AG04449 (cell line): ENCODE results near the gene ACSL3.

ENCODE experiments used
- CTCF ChIA-PET: fragments of 350-600 bp; formaldehyde crosslinking; extraction: SDS; loops from one replicate; lab custom pipeline; 2021; ENCODE audit warnings: antibody characterized with exemption; lab: Yijun Ruan, JAX
- POLR2A ChIA-PET: fragments of 400-600, 350-600 bp; formaldehyde crosslinking; extraction: SDS; loops from one replicate; lab custom pipeline; 2020; ENCODE audit warnings: antibody characterized with exemption, inconsistent platforms; lab: Yijun Ruan, JAX
- DNase-seq: peaks from one replicate; pipeline ENCODE4 v3.0.0-alpha.2; 2010; ENCODE audit warnings: low read depth, low spot score
- H3K4me3 ChIP-seq: 2 replicates; pipeline ENCODE4 v1.5.1; 2011; ENCODE audit warnings: low read depth, mild to moderate bottlenecking, control low read depth, low read length
- TF ChIP-seq, protein P1 (sequence below): IDR thresholded peaks from one replicate; pipeline ENCODE4 v1.5.1; 2011; ENCODE audit warnings: mild to moderate bottlenecking, moderate library complexity, low read length, control low read depth, inconsistent platforms; ENCODE audit not compliant: insufficient read depth; ENCODE audit errors: missing control alignments

ACSL3 gene

DNA sequence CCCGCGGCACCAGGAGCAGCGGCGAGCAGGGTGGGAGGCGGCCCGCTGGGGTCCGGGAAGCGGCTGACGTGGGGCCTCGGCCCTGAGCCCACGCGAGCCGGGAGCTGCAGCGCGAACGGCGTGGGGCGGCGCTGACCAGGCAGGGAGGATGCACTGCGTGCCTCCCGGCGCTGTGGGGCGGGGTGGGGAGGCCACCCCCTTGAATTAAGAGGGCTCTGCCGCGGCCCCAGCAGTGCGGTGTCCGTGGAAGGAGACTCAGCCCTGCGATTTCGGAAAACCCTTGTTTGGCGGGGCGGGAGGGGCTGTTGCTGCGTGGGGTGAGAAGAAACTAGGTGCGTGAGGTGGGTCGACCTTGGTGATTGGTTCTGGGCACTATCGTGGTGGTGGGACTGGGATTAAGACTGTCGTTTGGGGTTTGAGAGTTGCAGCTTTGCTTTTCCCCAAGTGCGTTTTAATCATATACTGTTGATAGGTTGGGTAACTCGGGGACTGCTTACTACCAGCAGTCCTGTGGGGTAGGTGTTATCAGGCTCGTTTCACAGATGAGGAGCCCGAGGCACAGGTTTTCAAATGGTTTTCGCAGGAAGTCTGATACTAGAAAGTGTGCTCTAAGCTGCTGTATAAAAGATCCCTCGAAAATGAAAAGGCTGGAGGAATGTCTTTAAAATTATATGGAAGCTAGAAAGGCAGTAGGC, 722 bp downstream of the ACSL3 start:
- DNase-seq: no peak
- CTCF ChIA-PET: interaction anchor here (1.0 to 4.6 kb wide), 9 partner anchors 10 to 173 kb away, joined by 3 to 45 read pairs (median 6); no protein-coding TSS in a partner anchor
- POLR2A ChIA-PET: interaction anchor here (0.6 to 1.5 kb wide), 7 partner anchors 11 to 171 kb away, joined by 3 to 7 read pairs (median 4); no protein-coding TSS in a partner anchor
- peak overlapping the region; percentile 77 for H3K4me3 ChIP-seq
- TF ChIP-seq, protein P1, sequence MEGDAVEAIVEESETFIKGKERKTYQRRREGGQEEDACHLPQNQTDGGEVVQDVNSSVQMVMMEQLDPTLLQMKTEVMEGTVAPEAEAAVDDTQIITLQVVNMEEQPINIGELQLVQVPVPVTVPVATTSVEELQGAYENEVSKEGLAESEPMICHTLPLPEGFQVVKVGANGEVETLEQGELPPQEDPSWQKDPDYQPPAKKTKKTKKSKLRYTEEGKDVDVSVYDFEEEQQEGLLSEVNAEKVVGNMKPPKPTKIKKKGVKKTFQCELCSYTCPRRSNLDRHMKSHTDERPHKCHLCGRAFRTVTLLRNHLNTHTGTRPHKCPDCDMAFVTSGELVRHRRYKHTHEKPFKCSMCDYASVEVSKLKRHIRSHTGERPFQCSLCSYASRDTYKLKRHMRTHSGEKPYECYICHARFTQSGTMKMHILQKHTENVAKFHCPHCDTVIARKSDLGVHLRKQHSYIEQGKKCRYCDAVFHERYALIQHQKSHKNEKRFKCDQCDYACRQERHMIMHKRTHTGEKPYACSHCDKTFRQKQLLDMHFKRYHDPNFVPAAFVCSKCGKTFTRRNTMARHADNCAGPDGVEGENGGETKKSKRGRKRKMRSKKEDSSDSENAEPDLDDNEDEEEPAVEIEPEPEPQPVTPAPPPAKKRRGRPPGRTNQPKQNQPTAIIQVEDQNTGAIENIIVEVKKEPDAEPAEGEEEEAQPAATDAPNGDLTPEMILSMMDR: no peak

DNA sequence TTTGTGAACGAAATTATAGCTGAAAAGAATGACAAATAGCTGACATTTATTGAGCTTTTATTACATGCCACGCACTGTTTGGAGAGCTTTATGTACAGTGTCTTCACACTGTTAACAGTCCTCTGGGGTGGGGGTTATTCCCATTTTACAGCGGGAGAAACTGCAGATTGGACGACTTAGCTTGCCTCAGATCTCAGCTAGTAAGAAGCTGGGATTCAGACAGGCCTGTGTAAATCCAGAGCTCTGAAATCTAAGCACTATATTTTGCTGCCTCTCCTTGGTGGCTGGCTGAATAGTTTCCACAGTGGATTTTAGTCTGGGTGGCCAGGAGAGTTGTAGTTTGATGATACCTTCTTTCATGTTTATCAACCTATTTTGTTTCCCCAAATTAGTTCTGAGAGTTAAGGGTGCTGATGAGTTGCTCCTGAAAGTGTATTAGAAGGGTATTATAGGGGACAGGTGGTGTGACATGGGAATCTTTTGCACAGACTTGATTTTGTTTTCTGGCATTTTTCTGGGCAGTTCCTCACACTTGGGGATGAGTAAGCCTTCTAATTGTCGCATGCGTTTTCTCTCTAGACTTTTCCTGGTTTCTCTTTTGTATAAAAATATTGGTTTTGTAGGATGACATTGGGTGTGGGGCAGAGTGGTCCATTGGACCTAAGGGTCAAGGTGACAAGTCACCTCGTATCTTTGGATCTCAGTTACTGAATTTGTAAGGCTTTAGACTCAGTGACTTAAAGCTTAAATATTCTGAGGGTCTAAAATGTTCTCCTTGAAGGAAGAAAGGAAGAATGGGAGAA, 1.5 kb downstream of the ACSL3 start:
- no peak for DNase-seq
- ChIA-PET POLR2A (interaction anchor here (0.6 to 1.5 kb wide), 6 partner anchors 17 to 172 kb away, joined by 3 to 7 read pairs (median 4); no protein-coding TSS in a partner anchor), CTCF (interaction anchor here (1.0 to 4.6 kb wide), 9 partner anchors 9 to 174 kb away, joined by 3 to 45 read pairs (median 6); no protein-coding TSS in a partner anchor)
- H3K4me3 ChIP-seq: peak overlapping the region; percentile 77
- TF ChIP-seq, protein P1: peak; percentile 15

GRCh38 chr2:222862909-222863544, 2.2 kb downstream of the ACSL3 start:
- DNase-seq: no peak
- H3K4me3 ChIP-seq: peak overlapping the region; percentile 77; the same call in 1 of the 2 replicates
- ChIA-PET POLR2A (no interaction called here), CTCF (interaction anchor here (1.0 to 4.6 kb wide), 9 partner anchors 18 to 174 kb away, joined by 3 to 45 read pairs (median 5); no protein-coding TSS in a partner anchor)
- TF ChIP-seq, protein P1: no peak

- no peak for DNase-seq
- POLR2A ChIA-PET: no interaction called here
- TF ChIP-seq, protein P1: no peak
- H3K4me3 ChIP-seq: no peak overlapping the region
- CTCF ChIA-PET: interaction anchor here (0.8 to 3.1 kb wide), 4 partner anchors 39 to 175 kb away, joined by 3 to 10 read pairs (median 3); no protein-coding TSS in a partner anchor
These were observed 3.5 kb downstream of the ACSL3 start for GRCh38 chr2:222864296-222864695.

DNA sequence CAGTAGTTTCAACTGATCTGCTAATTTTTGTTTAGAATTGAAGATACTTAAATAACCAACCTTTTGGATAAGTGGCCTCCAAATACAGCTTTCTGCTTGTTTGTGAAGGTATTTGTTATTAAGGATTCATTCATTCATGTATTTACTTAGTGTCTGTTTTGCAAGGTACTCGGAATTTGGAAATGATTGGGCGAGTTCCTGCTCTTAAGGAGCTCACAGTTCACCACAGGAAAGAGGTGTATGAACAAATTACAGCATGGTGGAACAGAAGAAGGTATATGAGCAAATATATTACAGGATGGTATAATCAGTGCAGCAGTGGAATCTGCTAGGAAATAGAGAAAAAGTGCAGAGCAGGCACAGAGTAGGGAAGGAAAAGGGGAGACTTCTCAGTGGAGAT, 4.5 kb downstream of the ACSL3 start:
- POLR2A ChIA-PET: no interaction called here
- TF ChIP-seq, protein P1: no peak
- no peak overlapping the region for H3K4me3 ChIP-seq
- DNase-seq: no peak
- CTCF ChIA-PET: interaction anchor here (1.1 to 3.1 kb wide), 5 partner anchors 11 to 175 kb away, joined by 3 to 10 read pairs (median 5); no protein-coding TSS in a partner anchor
